Natural killer cell (primary cell): ENCODE data around the gene CARD11. TPM values are rescaled to one million over a fixed set of nuclear protein-coding genes. Genes with fewer than 3 reads are reported as not detected.

Source experiments
- ATAC-seq, 3 donors: fragments of 150-1000 bp in 2 of 3; fragments of 200-7000 bp in 1 of 3; cut with Tn5 transposase; 1 replicate in 1 of 3; 2 replicates in 2 of 3; pipeline ENCODE4 v1.10.0; 2021; ENCODE audit warnings: mild to moderate bottlenecking in 2 of 3, moderate library complexity in 2 of 3
- DNase-seq, 2 donors: peaks; one replicate each; pipeline versions ENCODE4 v3.0.0 to v3.0.0-alpha.2; 2013 to 2021; ENCODE audit warnings: mixed read lengths in 1 of 2
- H3K27ac ChIP-seq: one replicate; pipeline ENCODE4 v1.5.1; 2013; ENCODE audit warnings: mild to moderate bottlenecking, low read length
- H3K27me3 ChIP-seq: one replicate; pipeline ENCODE4 v1.6.1; 2013; ENCODE audit warnings: low read length; ENCODE audit not compliant: control insufficient read depth, insufficient read depth
- H3K36me3 ChIP-seq: one replicate; pipeline ENCODE4 v1.6.1; 2013; ENCODE audit warnings: low read length; ENCODE audit not compliant: control insufficient read depth, insufficient read depth
- H3K4me1 ChIP-seq: one replicate; pipeline ENCODE4 v1.6.1; 2013; ENCODE audit warnings: low read length; ENCODE audit not compliant: control insufficient read depth, insufficient read depth
- H3K4me3 ChIP-seq: one replicate; pipeline ENCODE4 v1.5.1; 2013; ENCODE audit warnings: low read length
- H3K9me3 ChIP-seq: one replicate; pipeline ENCODE4 v1.6.1; 2013; ENCODE audit warnings: low read length; ENCODE audit not compliant: control insufficient read depth, insufficient read depth
- H3K27ac Mint-ChIP-seq, 2 donors: one replicate each; pipeline ENCODE4 v1.8.0; 2022; ENCODE audit warnings: mild to moderate bottlenecking in 2 of 2, mixed read lengths in 2 of 2, moderate library complexity in 1 of 2
- H3K27me3 Mint-ChIP-seq, 2 donors: one replicate each; pipeline ENCODE4 v1.8.0; 2022; ENCODE audit warnings: low read depth in 2 of 2, mixed read lengths in 2 of 2
- H3K36me3 Mint-ChIP-seq: one replicate; pipeline ENCODE4 v1.8.0; 2022; ENCODE audit warnings: mixed read lengths
- H3K4me1 Mint-ChIP-seq, 2 donors: one replicate each; pipeline ENCODE4 v1.8.0; 2022; ENCODE audit warnings: mixed read lengths in 2 of 2
- H3K4me3 Mint-ChIP-seq: one replicate; pipeline ENCODE4 v1.8.0; 2022; ENCODE audit warnings: mild to moderate bottlenecking, moderate library complexity, mixed read lengths
- H3K9me3 Mint-ChIP-seq, 2 donors: one replicate each; pipeline ENCODE4 v1.8.0; 2022; ENCODE audit warnings: mixed read lengths in 2 of 2
- WGBS: methylation state at CpG from one replicate; pipeline ENCODE4 v1.1.7; 2013; ENCODE audit warnings: missing lambda C conversion rate; ENCODE audit not compliant: insufficient coverage; 5-methylcytosine and 5-hydroxymethylcytosine counted together
- intact Hi-C: fragments of 100-400 bp; cut with micrococcal nuclease; formaldehyde crosslinking; loops from one replicate; pipeline ENCODE4 v1.14.2; 2022
- total RNA-seq, 4 donors: library from RNA; stranded (reverse); fragments of 120-200 nt in 1 of 4; gene quantifications; one replicate each; pipeline versions ENCODE4 v1.2.3 to v1.2.4, GENCODE V29; 2013 to 2022
- TF ChIP-seq, protein P1 (sequence below): fragments of 200-600 bp; IDR thresholded peaks from one replicate; pipeline ENCODE4 v1.8.0; 2022; ENCODE audit warnings: antibody characterized with exemption

Gene CARD11
- total RNA-seq, 3 donors from 2014 or later (not counting 1 experiment from before 2014, with no cell fraction given), result 196 to 233 (median 199) TPM

DNA sequence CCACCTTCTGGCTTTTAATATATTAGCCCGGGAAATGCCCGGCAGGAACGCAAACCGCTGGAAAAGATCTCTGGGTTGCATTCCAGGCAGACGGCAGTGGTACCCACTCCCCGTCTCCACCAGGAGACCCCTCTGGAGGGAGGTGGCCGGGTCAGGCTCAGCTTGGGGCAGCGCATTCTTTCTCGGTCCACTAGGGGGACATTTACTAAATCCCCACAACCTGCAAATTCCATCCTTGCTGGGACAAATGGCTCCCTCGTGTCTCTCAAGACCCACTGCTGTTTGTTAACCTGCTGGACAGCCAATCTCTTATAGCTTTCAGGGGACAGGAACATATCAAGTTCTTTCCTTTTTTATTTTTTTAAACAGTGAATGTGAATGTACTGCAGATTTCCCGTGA is 45.8 kb upstream of the CARD11 start:
- Mint-ChIP-seq H3K27ac (peak overlapping the region; percentile 95 to 100), H3K27me3 (no peaks in the 10 kb centered on the region), H3K36me3 (no peaks in the 10 kb centered on the region), H3K4me3 (peak overlapping the region; percentile 42), H3K4me1 (peaks cover 51 to 54% of the 10 kb centered on the region in 2 donors), H3K9me3 (no peaks in the 10 kb centered on the region)
- no peaks in the 10 kb centered on the region for H3K9me3 ChIP-seq
- no peaks in the 10 kb centered on the region for H3K27me3 ChIP-seq
- peak overlapping the region; percentile 11 for H3K27ac ChIP-seq
- H3K4me3 ChIP-seq, result no peak overlapping the region
- 73% methylated on average over 11 of the region's 11 CpGs for WGBS
- peaks cover 52% of the 10 kb centered on the region for H3K4me1 ChIP-seq
- ATAC-seq (no peak), DNase-seq (peak in 1 of 2 donors; percentile 54)
- intact Hi-C loops, result no loop called here
- TF ChIP-seq, protein P1, sequence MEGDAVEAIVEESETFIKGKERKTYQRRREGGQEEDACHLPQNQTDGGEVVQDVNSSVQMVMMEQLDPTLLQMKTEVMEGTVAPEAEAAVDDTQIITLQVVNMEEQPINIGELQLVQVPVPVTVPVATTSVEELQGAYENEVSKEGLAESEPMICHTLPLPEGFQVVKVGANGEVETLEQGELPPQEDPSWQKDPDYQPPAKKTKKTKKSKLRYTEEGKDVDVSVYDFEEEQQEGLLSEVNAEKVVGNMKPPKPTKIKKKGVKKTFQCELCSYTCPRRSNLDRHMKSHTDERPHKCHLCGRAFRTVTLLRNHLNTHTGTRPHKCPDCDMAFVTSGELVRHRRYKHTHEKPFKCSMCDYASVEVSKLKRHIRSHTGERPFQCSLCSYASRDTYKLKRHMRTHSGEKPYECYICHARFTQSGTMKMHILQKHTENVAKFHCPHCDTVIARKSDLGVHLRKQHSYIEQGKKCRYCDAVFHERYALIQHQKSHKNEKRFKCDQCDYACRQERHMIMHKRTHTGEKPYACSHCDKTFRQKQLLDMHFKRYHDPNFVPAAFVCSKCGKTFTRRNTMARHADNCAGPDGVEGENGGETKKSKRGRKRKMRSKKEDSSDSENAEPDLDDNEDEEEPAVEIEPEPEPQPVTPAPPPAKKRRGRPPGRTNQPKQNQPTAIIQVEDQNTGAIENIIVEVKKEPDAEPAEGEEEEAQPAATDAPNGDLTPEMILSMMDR, result peak; percentile 68
- no peaks in the 10 kb centered on the region for H3K36me3 ChIP-seq

DNA sequence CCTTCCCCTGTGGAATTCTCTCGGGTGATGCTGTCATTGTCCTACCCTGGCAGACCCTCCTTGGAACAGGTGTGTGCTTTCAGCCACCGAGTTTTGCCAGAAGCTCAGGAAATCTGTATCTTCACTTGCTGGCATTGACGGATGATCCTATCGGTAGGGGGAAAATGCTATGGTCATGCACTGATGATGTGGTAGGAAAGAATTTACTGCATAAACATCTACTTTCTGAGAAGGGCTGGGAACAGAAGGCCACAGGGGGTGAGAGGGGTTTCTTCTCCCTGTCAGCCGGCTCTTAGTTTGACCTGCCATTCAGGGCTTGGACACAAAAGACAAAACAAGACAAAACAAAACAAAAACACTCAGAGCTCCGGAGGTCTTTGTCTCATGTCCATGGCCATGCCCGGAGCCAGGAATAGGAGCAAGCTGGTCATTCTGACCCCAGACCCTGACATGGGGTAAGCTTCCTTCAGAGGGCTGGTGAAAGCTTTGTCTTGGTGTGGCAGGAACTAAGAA is 43.6 kb upstream of the CARD11 start:
- WGBS, result 78% methylated on average over 6 of the region's 7 CpGs
- no peaks in the 10 kb centered on the region for H3K9me3 Mint-ChIP-seq
- intact Hi-C loops, result no loop called here
- peak overlapping the region in 1 of 2 donors; percentile 38 for H3K27ac Mint-ChIP-seq
- H3K4me3 Mint-ChIP-seq, result no peak overlapping the region
- no peak overlapping the region for H3K4me3 ChIP-seq
- TF ChIP-seq, protein P1, result no peak
- no peaks in the 10 kb centered on the region for H3K36me3 Mint-ChIP-seq
- no peaks in the 10 kb centered on the region for H3K27me3 ChIP-seq
- peaks cover 40% of the 10 kb centered on the region for H3K4me1 ChIP-seq
- no peaks in the 10 kb centered on the region for H3K27me3 Mint-ChIP-seq
- ATAC-seq (no peak), DNase-seq (no peak)
- peaks cover 42 to 51% of the 10 kb centered on the region in 2 donors for H3K4me1 Mint-ChIP-seq
- no peak overlapping the region for H3K27ac ChIP-seq
- H3K9me3 ChIP-seq, result no peaks in the 10 kb centered on the region
- H3K36me3 ChIP-seq, result no peaks in the 10 kb centered on the region

DNA sequence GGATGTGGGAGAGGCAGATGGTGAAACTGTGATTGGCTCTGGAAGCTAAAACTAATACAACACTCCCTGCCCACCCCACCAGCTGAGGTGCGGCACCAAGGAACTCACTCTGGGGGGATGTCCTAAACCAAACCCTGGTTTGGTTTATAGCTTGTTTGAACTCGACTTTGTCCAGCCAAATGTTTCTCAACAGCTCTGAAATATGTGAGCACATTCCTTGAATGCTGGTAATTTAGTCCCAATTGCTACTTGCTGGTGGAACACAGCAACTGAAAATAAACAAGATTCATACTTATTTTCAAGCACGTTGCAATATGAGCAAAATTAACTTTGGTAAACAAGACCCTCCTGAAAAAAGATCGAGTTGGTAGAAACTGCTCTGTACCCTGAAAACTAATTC is 39.7 kb upstream of the CARD11 start:
- Histone ChIP-seq H3K4me1 (peaks cover 7% of the 10 kb centered on the region), H3K27me3 (no peaks in the 10 kb centered on the region), H3K36me3 (no peaks in the 10 kb centered on the region), H3K9me3 (no peaks in the 10 kb centered on the region), H3K4me3 (no peak overlapping the region), H3K27ac (no peak overlapping the region)
- intact Hi-C loops, result no loop called here
- H3K36me3 Mint-ChIP-seq, result peaks cover 5% of the 10 kb centered on the region
- H3K27me3 Mint-ChIP-seq, result no peaks in the 10 kb centered on the region
- H3K9me3 Mint-ChIP-seq, result no peaks in the 10 kb centered on the region
- ATAC-seq (no peak), DNase-seq (no peak)
- WGBS, result 90% methylated on average over 4 of the region's 4 CpGs
- H3K4me3 Mint-ChIP-seq, result no peak overlapping the region
- no peak overlapping the region for H3K27ac Mint-ChIP-seq
- H3K4me1 Mint-ChIP-seq, result peaks cover 21 to 33% of the 10 kb centered on the region in 2 donors
- TF ChIP-seq, protein P1, result no peak

DNA sequence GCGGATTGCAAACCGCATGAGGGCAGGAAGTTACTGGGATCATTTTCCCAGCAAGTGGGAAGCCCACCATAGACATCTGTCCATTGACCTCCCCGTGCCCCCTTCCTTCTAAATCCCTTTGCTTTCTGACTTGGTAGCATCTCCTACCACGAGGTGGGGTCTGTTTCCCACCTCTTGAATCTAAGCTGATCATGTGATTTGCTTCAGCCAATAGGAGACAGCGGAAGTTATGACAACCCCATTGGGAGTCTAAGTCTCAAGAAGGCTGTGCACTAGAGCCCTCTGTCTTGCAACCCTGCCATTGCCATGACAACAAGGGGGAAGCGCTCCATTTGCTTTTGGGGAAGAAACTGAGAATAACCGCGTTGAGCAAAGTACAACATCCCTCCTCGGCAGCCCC is 39.2 kb upstream of the CARD11 start:
- no peak overlapping the region for H3K27ac Mint-ChIP-seq
- no peak overlapping the region for H3K4me3 Mint-ChIP-seq

More for the DNA sequence above, 39.2 kb upstream of the CARD11 start:
- H3K9me3 Mint-ChIP-seq, result no peaks in the 10 kb centered on the region
- WGBS, result 85% methylated on average over 9 of the region's 9 CpGs
- no peaks in the 10 kb centered on the region for H3K27me3 ChIP-seq
- H3K9me3 ChIP-seq, result no peaks in the 10 kb centered on the region
- H3K4me1 Mint-ChIP-seq, result peaks cover 22 to 33% of the 10 kb centered on the region in 2 donors
- intact Hi-C loops, result no loop called here
- no peaks in the 10 kb centered on the region for H3K27me3 Mint-ChIP-seq
- H3K27ac ChIP-seq, result no peak overlapping the region
- H3K36me3 ChIP-seq, result no peaks in the 10 kb centered on the region
- ATAC-seq (no peak), DNase-seq (no peak)
- H3K4me3 ChIP-seq, result no peak overlapping the region
- TF ChIP-seq, protein P1, result no peak
- H3K4me1 ChIP-seq, result peaks cover 7% of the 10 kb centered on the region
- peaks cover 7% of the 10 kb centered on the region for H3K36me3 Mint-ChIP-seq
